Caco-2 (cell line): Measurements from ENCODE around the gene KCNIP4. TPM values are rescaled to one million over a fixed set of nuclear protein-coding genes. Genes with fewer than 3 reads are reported as not detected.

Experiments
- BruUV-seq: library from RNA; stranded (reverse); fragments of 400-500 nt; replicated peaks from 2 replicates; lab custom pipeline; 2021; lab: Mats Ljungman, UMichigan
- CTCF ChIA-PET: fragments of 300-600 bp; sonication (Branson Sonifier 250); formaldehyde crosslinking; loops from one replicate; lab custom pipeline; 2022; ENCODE audit warnings: antibody characterized with exemption; lab: Charles Lee
- POLR2A ChIA-PET: fragments of 300-600 bp; sonication (Branson Sonifier 250); formaldehyde crosslinking; loops from one replicate; lab custom pipeline; 2022; ENCODE audit warnings: antibody characterized with exemption; lab: Charles Lee
- DNase-seq, 2 experiments: peaks; one replicate each; pipeline versions ENCODE4 v3.0.0 to v3.0.0-alpha.2; 2020 to 2022
- H3K27me3 ChIP-seq: replicated peaks from 2 replicates; pipeline ENCODE4 v1.6.0; 2011; ENCODE audit warnings: low read length; ENCODE audit not compliant: control insufficient read depth, insufficient read depth
- H3K36me3 ChIP-seq: 2 replicates; pipeline ENCODE4 v1.5.1; 2011; ENCODE audit warnings: low read length; ENCODE audit not compliant: control insufficient read depth, insufficient read depth
- H3K4me1 ChIP-seq: fragments of 250-450 bp; sonication (Bioruptor Pico); 2 replicates; pipeline ENCODE4 v1.5.1; 2020; ENCODE audit warnings: mild to moderate bottlenecking
- H3K4me3 ChIP-seq: 2 replicates; pipeline ENCODE4 v1.5.1; 2011; ENCODE audit warnings: low read depth, mild to moderate bottlenecking, control low read depth, low read length
- H3K9me3 ChIP-seq: fragments of 250-450 bp; sonication (Bioruptor Pico); 2 replicates; pipeline ENCODE4 v1.5.1; 2020; ENCODE audit warnings: mild to moderate bottlenecking, moderate library complexity
- H3K27ac Mint-ChIP-seq: one replicate; pipeline ENCODE4 v1.8.0; 2022; ENCODE audit warnings: mixed read lengths; ENCODE audit not compliant: unreplicated experiment
- H3K27me3 Mint-ChIP-seq: one replicate; pipeline ENCODE4 v1.8.0; 2022; ENCODE audit warnings: mixed read lengths; ENCODE audit not compliant: insufficient read depth, unreplicated experiment
- H3K36me3 Mint-ChIP-seq: one replicate; pipeline ENCODE4 v1.8.0; 2022; ENCODE audit warnings: mild to moderate bottlenecking, mixed read lengths; ENCODE audit not compliant: insufficient read depth, unreplicated experiment
- H3K4me1 Mint-ChIP-seq: one replicate; pipeline ENCODE4 v1.8.0; 2022; ENCODE audit warnings: low read depth, mixed read lengths; ENCODE audit not compliant: unreplicated experiment
- H3K4me3 Mint-ChIP-seq: one replicate; pipeline ENCODE4 v1.8.0; 2022; ENCODE audit warnings: mild to moderate bottlenecking, moderate library complexity, mixed read lengths; ENCODE audit not compliant: unreplicated experiment
- H3K9me3 Mint-ChIP-seq: one replicate; pipeline ENCODE4 v1.8.0; 2022; ENCODE audit warnings: mixed read lengths; ENCODE audit not compliant: unreplicated experiment
- intact Hi-C: fragments of 100-400 bp; cut with micrococcal nuclease; formaldehyde crosslinking; loops from one replicate; pipeline ENCODE4 v1.10.0; 2022; ENCODE audit not compliant: unreplicated experiment
- total RNA-seq: library from RNA; stranded (reverse); gene quantifications from 2 replicates; pipeline ENCODE4 v1.2.3, GENCODE V29; 2022
- TF ChIP-seq, protein P1 (sequence below), 2 experiments: fragments of 200-600 bp in 1 of 2; IDR thresholded peaks; 1 replicate in 1 of 2; 2 replicates in 1 of 2; pipeline versions ENCODE4 v1.5.1 to v1.8.0; 2011 to 2022; ENCODE audit warnings: antibody characterized with exemption in 1 of 2, control low read depth in 1 of 2, inconsistent platforms in 1 of 2, low read depth in 1 of 2, low read length in 1 of 2, mild to moderate bottlenecking in 1 of 2, moderate library complexity in 1 of 2; ENCODE audit not compliant: insufficient read depth in 1 of 2, severe bottlenecking in 1 of 2, unreplicated experiment in 1 of 2

Gene KCNIP4
- total RNA-seq, 1 experiment from 2014 or later, result not detected

DNA sequence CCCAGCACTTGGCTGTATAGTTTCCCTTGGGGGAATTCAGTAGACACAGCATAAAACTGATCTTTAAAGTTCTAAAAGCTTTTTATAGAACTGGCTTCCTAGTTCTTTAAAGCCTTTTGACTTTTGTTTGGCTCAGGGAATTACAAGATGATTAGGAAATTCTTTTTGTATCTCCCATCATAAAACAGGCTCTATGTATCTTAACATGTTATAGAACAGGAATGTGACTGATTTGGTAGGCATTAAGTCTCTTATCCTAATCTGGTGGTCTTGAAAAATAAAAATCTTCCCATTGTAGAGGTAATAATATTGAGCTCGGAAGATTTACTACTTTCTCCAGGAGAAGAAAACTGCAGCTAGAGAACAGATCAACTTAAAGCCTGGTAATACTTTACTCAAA lies 262.7 kb downstream of the KCNIP4 start:
- intact Hi-C loops, result no loop called here
- DNase-seq, result no peak
- Histone ChIP-seq H3K27me3 (no peaks in the 10 kb centered on the region), H3K36me3 (no peaks in the 10 kb centered on the region), H3K9me3 (no peaks in the 10 kb centered on the region), H3K4me3 (no peak overlapping the region), H3K4me1 (no peaks in the 10 kb centered on the region)
- H3K36me3 Mint-ChIP-seq, result no peaks in the 10 kb centered on the region
- BruUV-seq, result no TSS peak
- TF ChIP-seq, protein P1, sequence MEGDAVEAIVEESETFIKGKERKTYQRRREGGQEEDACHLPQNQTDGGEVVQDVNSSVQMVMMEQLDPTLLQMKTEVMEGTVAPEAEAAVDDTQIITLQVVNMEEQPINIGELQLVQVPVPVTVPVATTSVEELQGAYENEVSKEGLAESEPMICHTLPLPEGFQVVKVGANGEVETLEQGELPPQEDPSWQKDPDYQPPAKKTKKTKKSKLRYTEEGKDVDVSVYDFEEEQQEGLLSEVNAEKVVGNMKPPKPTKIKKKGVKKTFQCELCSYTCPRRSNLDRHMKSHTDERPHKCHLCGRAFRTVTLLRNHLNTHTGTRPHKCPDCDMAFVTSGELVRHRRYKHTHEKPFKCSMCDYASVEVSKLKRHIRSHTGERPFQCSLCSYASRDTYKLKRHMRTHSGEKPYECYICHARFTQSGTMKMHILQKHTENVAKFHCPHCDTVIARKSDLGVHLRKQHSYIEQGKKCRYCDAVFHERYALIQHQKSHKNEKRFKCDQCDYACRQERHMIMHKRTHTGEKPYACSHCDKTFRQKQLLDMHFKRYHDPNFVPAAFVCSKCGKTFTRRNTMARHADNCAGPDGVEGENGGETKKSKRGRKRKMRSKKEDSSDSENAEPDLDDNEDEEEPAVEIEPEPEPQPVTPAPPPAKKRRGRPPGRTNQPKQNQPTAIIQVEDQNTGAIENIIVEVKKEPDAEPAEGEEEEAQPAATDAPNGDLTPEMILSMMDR (IDR thresholded peaks at IDR 0.05; ENCODE audit: insufficient read depth in 1 of 2, low read depth in 1 of 2, low read length in 1 of 2, severe bottlenecking in 1 of 2, unreplicated experiment in 1 of 2), result no peak
- ChIA-PET POLR2A (no interaction called here), CTCF (no interaction called here)
- no peak overlapping the region for H3K4me3 Mint-ChIP-seq
- H3K9me3 Mint-ChIP-seq, result no peaks in the 10 kb centered on the region
- no peak overlapping the region for H3K27ac Mint-ChIP-seq
- H3K27me3 Mint-ChIP-seq, result no peaks in the 10 kb centered on the region
- no peaks in the 10 kb centered on the region for H3K4me1 Mint-ChIP-seq

DNA sequence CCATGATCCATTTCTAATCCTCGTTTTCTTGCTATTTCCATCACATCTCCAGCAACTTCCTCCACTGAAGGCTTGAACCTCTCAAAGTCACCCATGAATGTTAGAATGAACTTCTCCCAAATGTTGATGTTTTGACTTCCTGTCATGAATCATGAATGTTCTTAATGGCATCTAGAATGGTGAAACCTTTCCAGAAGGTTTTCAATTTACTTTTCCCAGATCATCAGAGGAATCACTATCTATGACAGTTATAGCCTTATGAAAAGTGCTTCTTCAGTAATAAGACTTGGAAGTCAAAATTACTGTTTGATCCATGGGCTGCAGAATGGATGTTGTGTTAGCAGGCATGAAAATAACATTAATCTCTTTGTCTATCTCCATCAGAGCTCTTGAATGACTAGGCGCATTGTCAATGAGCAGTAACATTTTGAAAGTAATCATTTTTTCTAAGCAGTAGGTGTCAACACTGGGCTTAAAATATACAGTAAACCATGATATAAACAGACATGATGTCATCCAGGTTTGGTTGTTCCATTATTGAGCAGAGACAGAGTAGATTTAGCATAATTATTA lies 268.2 kb downstream of the KCNIP4 start:
- Mint-ChIP-seq H3K4me3 (no peak overlapping the region), H3K9me3 (no peaks in the 10 kb centered on the region), H3K27me3 (peaks cover 2% of the 10 kb centered on the region), H3K27ac (no peak overlapping the region), H3K36me3 (no peaks in the 10 kb centered on the region), H3K4me1 (no peaks in the 10 kb centered on the region)
- no peaks in the 10 kb centered on the region for H3K36me3 ChIP-seq
- H3K4me1 ChIP-seq, result no peaks in the 10 kb centered on the region
- no TSS peak for BruUV-seq
- no peaks in the 10 kb centered on the region for H3K27me3 ChIP-seq
- no peak for DNase-seq
- no peaks in the 10 kb centered on the region for H3K9me3 ChIP-seq
- no peak overlapping the region for H3K4me3 ChIP-seq
- intact Hi-C loops, result no loop called here
- CTCF ChIA-PET, result no interaction called here
- POLR2A ChIA-PET, result no interaction called here
- TF ChIP-seq, protein P1 (IDR thresholded peaks at IDR 0.05; ENCODE audit: insufficient read depth in 1 of 2, low read depth in 1 of 2, low read length in 1 of 2, severe bottlenecking in 1 of 2, unreplicated experiment in 1 of 2), result no peak

DNA sequence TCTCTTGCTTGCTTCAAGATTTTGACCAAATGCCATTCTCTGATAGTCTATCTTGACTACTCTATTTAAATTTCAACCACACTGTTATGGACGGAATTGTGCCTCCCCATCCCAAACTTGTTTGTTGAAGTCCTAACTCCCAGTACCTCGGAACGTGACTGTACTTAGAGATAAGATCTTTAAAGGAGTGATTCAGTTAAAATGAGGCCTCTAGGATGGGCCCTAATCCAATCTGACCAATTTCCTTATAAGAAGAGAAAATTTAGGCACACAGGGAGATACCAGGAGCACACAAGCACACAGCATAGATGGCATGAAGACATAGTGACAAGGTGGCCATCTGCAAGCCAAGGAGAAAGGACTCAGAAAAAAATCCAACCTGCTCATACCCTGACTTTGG lies 269.9 kb downstream of the KCNIP4 start:
- Mint-ChIP-seq H3K9me3 (no peaks in the 10 kb centered on the region), H3K27ac (no peak overlapping the region), H3K27me3 (peaks cover 2% of the 10 kb centered on the region), H3K4me3 (no peak overlapping the region), H3K4me1 (no peaks in the 10 kb centered on the region), H3K36me3 (no peaks in the 10 kb centered on the region)
- POLR2A ChIA-PET, result no interaction called here
- H3K4me1 ChIP-seq, result no peaks in the 10 kb centered on the region
- TF ChIP-seq, protein P1 (IDR thresholded peaks at IDR 0.05; ENCODE audit: insufficient read depth in 1 of 2, low read depth in 1 of 2, low read length in 1 of 2, severe bottlenecking in 1 of 2, unreplicated experiment in 1 of 2), result no peak
- CTCF ChIA-PET, result no interaction called here
- no peak for DNase-seq
- no peaks in the 10 kb centered on the region for H3K36me3 ChIP-seq
- intact Hi-C loops, result no loop called here
- H3K27me3 ChIP-seq, result no peaks in the 10 kb centered on the region
- H3K9me3 ChIP-seq, result no peaks in the 10 kb centered on the region
- H3K4me3 ChIP-seq, result no peak overlapping the region
- BruUV-seq, result no TSS peak
